Measurements from ENCODE around the gene PRSS3. TPM values are rescaled to one million over a fixed set of nuclear protein-coding genes. Genes with fewer than 3 reads are reported as not detected.
A peak's percentile ranks its signal among the peaks of the same experiment; 100 is the strongest.

The PRSS3 gene
- not detected in 2 replicates for total RNA-seq (2011; cell fraction: chromatin; rRNA removed; ENCODE audit: low replicate concordance)
- total RNA-seq (2011; cell fraction: nucleolus; rRNA removed), result not detected in 2 replicates
- total RNA-seq (2011; cell fraction: nucleoplasm; rRNA removed), result not detected in 2 replicates
- not detected in 2 replicates for total RNA-seq (2014; rRNA removed)
- not detected in 2 replicates for total RNA-seq (2014; rRNA removed; fragmentation: Illumina TruSeq; extraction: Trizol)
- total RNA-seq (2015; rRNA removed; fragmentation: Illumina TruSeq; extraction: Trizol), result not detected in 2 replicates
- total RNA-seq (2021), result 0.42 and 1.3 TPM in 2 replicates
- polyA plus RNA-seq (2011; rRNA removed), result not detected in 2 replicates
- not detected in 2 replicates for polyA plus RNA-seq (2011; cell fraction: cytosol; rRNA removed)
- polyA plus RNA-seq (2011; cell fraction: nucleus; rRNA removed), result not detected in 2 replicates
- 0.25 and 0.89 TPM in 2 replicates for polyA plus RNA-seq (2012)
- 0.18 TPM in 1 of 2 replicates, not detected in the other for polyA plus RNA-seq (2014; fragmentation: Illumina TruSeq; extraction: Trizol)
- under 1 TPM in 1 of 2 experiments, not detected in 1; 0.35 TPM for polyA plus RNA-seq (2014; fragmentation: Nextera tagmentation; extraction: Ambion mirVana)
- polyA plus RNA-seq (2014; rRNA removed), result not detected in 2 replicates
- polyA minus RNA-seq (2011; rRNA and poly(A)+ RNA removed), result not detected in 2 replicates
- polyA minus RNA-seq (2011; cell fraction: cytosol; rRNA and poly(A)+ RNA removed), result not detected in 2 replicates
- polyA minus RNA-seq (2011; cell fraction: nucleus; rRNA and poly(A)+ RNA removed), result not detected in 2 replicates
- percentile 21 among the genes with signal in this experiment for Bru-seq, nascent RNA
- percentile 23 among the genes with signal in this experiment for BruChase-seq, experiment 1, labeled RNA remaining after a 2-hour chase
- percentile 20 among the genes with signal in this experiment for BruChase-seq, experiment 2, labeled RNA remaining after a 6-hour chase
- long read RNA-seq, experiment 1, partial matches to known transcripts, result 0 of 2 reads
- long read RNA-seq, experiment 1, other reads (novel, unspliced or antisense), result 2 of 2 reads
- long read RNA-seq, experiment 2, result 0 reads
- long read RNA-seq, experiment 3, partial matches to known transcripts, result 0 of 1 reads
- long read RNA-seq, experiment 3, other reads (novel, unspliced or antisense), result 1 of 1 reads

DNA sequence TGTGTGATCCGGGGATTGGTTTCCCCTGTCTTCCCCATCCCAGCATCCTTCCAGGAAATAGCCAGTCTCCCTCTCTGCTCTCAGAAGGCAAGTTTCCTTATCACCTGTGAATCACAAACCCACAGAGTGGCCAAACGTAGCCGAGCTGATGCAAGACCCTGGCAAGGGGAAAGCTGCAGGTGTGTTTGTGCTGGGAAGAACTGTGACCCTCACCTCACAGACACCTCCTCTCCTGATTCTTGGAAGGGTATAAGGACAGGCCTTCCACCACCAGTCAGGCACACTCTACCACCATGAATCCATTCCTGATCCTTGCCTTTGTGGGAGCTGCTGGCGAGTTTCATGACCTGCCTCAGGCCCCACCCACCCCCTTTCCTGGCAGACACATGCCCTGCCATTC is at the start of gene PRSS3:
Gene PRSS3, plus strand, starts transcription at position 281 of the 400 bp plus-strand sequence. Its CDS starts 13 bp downstream, at position 294.
- BruUV-seq (replicated peaks), result no TSS peak
- Histone ChIP-seq H3K4me2 (ENCODE audit: insufficient read depth, low read length) (no peak within 1 kb of the TSS), H3K27ac (ENCODE audit: extremely low read depth, low read depth, low read length) (no peak within 1 kb of the TSS), H3K27me3 (ENCODE audit: control insufficient read depth in 2 of 2, insufficient read depth in 2 of 2, low read length in 2 of 2) (peaks cover 5 to 30% of the 10 kb centered on the region in 2 experiments; a peak in 4 of 5 replicates), H3K4me3 (no peak within 1 kb of the TSS), H3K9ac (ENCODE audit: insufficient read depth in 1 of 2, low read depth in 2 of 2, low read length in 2 of 2) (no peak within 1 kb of the TSS), H3K36me3 (ENCODE audit: control insufficient read depth, insufficient read depth, low read length) (no peaks in the 10 kb centered on the region), H4K20me1 (replicated peaks; ENCODE audit: control insufficient read depth, insufficient read depth, low read length) (no peaks in the 10 kb centered on the region), H3K4me1 (replicated peaks in 1 of 2; ENCODE audit: control insufficient read depth in 2 of 2, insufficient read depth in 2 of 2, low read length in 2 of 2) (peaks cover 0 to 7% of the 10 kb centered on the region in 2 experiments; a peak in 2 of 5 replicates), H3K79me2 (ENCODE audit: control insufficient read depth, insufficient read depth, low read length) (no peaks in the 10 kb centered on the region), H3K9me3 (replicated peaks; ENCODE audit: control insufficient read depth, insufficient read depth, low read depth, low read length) (no peaks in the 10 kb centered on the region), H2AFZ (ENCODE audit: low read depth, low read length) (no peak within 1 kb of the TSS), H3K9me1 (ENCODE audit: control insufficient read depth, insufficient read depth, low read length) (no peaks in the 10 kb centered on the region)
- FAIRE-seq (no peak), DNase-seq (ENCODE audit: extremely low read depth in 1 of 4, low spot score in 3 of 4) (no peak), ATAC-seq (peak; percentile 36; the same call in 2 of the 3 replicates)
- POLR2A ChIA-PET, result interaction anchor here (0.6 to 1.5 kb wide), 3 partner anchors 8 to 135 kb away, joined by 3 to 4 read pairs (median 3); no protein-coding TSS in a partner anchor
- CTCF ChIA-PET (ENCODE audit: low intra/inter-chr PET ratio), result no interaction called here
- intact Hi-C loops (cut with micrococcal nuclease), result no loop called here
- in situ Hi-C loops (cut with MboI), result loop anchor here (5.0 kb wide), 1 partner anchor 183 kb away; no protein-coding TSS in a partner anchor
- 5% methylated on average over 4 of the region's 4 CpGs for WGBS (ENCODE audit: insufficient coverage, low coverage, missing lambda C conversion rate)
- TF ChIP-seq ARID1B (IDR thresholded peaks at IDR 0.05), result peak; percentile 14; the same call in 1 of the 2 replicates
- TF ChIP-seq CXXC5 (CRISPR knock-in tag; IDR thresholded peaks at IDR 0.05), result peak; percentile 37
- TF ChIP-seq ESRRA (IDR thresholded peaks at IDR 0.05; ENCODE audit: borderline replicate concordance, low read depth), result peak; percentile 15; the same call in 1 of the 2 replicates
- TF ChIP-seq, protein P1, sequence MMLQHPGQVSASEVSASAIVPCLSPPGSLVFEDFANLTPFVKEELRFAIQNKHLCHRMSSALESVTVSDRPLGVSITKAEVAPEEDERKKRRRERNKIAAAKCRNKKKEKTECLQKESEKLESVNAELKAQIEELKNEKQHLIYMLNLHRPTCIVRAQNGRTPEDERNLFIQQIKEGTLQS (IDR thresholded peaks at IDR 0.05), result peak; percentile 58; the same call in 1 of the 2 replicates
- TF ChIP-seq, protein P1 (CRISPR knock-in tag; conservative IDR thresholded peaks at IDR 0.05), result no peak
- TF ChIP-seq, protein P2, sequence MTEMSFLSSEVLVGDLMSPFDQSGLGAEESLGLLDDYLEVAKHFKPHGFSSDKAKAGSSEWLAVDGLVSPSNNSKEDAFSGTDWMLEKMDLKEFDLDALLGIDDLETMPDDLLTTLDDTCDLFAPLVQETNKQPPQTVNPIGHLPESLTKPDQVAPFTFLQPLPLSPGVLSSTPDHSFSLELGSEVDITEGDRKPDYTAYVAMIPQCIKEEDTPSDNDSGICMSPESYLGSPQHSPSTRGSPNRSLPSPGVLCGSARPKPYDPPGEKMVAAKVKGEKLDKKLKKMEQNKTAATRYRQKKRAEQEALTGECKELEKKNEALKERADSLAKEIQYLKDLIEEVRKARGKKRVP (CRISPR knock-in tag; IDR thresholded peaks at IDR 0.05), result peak; percentile 64; the same call in 1 of the 2 replicates
- peak; percentile 62; the same call in 1 of the 2 replicates for TF ChIP-seq EP300 (IDR thresholded peaks at IDR 0.05; ENCODE audit: low read length)
- TF ChIP-seq, protein P3, sequence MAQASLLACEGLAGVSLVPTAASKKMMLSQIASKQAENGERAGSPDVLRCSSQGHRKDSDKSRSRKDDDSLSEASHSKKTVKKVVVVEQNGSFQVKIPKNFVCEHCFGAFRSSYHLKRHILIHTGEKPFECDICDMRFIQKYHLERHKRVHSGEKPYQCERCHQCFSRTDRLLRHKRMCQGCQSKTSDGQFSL (CRISPR knock-in tag; IDR thresholded peaks at IDR 0.05), result no peak
- TF ChIP-seq, protein P3 (tag; IDR thresholded peaks at IDR 0.05), result no peak
- peak; percentile 84; the same call in 1 of the 2 replicates for TF ChIP-seq CTBP1 (IDR thresholded peaks at IDR 0.05; ENCODE audit: borderline replicate concordance)
- no peak for TF ChIP-seq VEZF1 (CRISPR knock-in tag; IDR thresholded peaks at IDR 0.05)
- TF ChIP-seq ZEB2 (IDR thresholded peaks at IDR 0.05), result peak; percentile 86
- TF ChIP-seq CEBPG (CRISPR knock-in tag; IDR thresholded peaks at IDR 0.05), result peak; percentile 76
- TF ChIP-seq CEBPG (tag; conservative IDR thresholded peaks at IDR 0.05 in 1 of 2, IDR thresholded peaks at IDR 0.05 in 1 of 2), result peak in 1 of 2 experiments; percentile 74; a peak in 2 of 4 replicates
